Tongue (tissue), 2 donors: ENCODE results near the gene PCNT. TPM values are rescaled to one million over a fixed set of nuclear protein-coding genes. Genes with fewer than 3 reads are reported as not detected.

ENCODE experiments used
- DNase-seq: peaks from one replicate; pipeline ENCODE4 v3.0.0-alpha.2; 2015
- total RNA-seq: library from RNA; depleted of rRNA; stranded (reverse); fragments of >200 nt; gene quantifications from one replicate; pipeline ENCODE4 v1.2.3, GENCODE V29; 2014

Gene PCNT
- total RNA-seq, 1 donor from 2014 or later: 149 TPM

GRCh38 chr21:46344219-46344915 is 20.4 kb downstream of the PCNT start:
- no peak for DNase-seq

GRCh38 chr21:46345861-46346260 is 21.9 kb downstream of the PCNT start:
- no peak for DNase-seq

- DNase-seq: no peak
Observed at GRCh38 chr21:46346296-46347202, 22.6 kb downstream of the PCNT start.

GRCh38 chr21:46347203-46347550 is 23.2 kb downstream of the PCNT start:
- DNase-seq: no peak

GRCh38 chr21:46347791-46348381 is 23.9 kb downstream of the PCNT start:
- DNase-seq: no peak

GRCh38 chr21:46349134-46349760 is 25.3 kb downstream of the PCNT start:
- DNase-seq: no peak

- no peak for DNase-seq
Observed at GRCh38 chr21:46350571-46350970, 26.6 kb downstream of the PCNT start.

- no peak for DNase-seq
Observed at GRCh38 chr21:46350981-46351380, 27.0 kb downstream of the PCNT start.

GRCh38 chr21:46351476-46352163 is 27.7 kb downstream of the PCNT start:
- DNase-seq: peak; percentile 55

- DNase-seq: no peak
Observed at GRCh38 chr21:46352164-46352515, 28.2 kb downstream of the PCNT start.

- DNase-seq: no peak
Observed at GRCh38 chr21:46352913-46353312, 29.0 kb downstream of the PCNT start.

GRCh38 chr21:46354046-46354445 is 30.1 kb downstream of the PCNT start:
- no peak for DNase-seq

GRCh38 chr21:46354518-46354917 is 30.6 kb downstream of the PCNT start:
- no peak for DNase-seq

GRCh38 chr21:46355161-46356004 is 31.4 kb downstream of the PCNT start:
- DNase-seq: no peak

GRCh38 chr21:46356005-46356338 is 32.0 kb downstream of the PCNT start:
- DNase-seq: no peak

- DNase-seq: no peak
Observed at GRCh38 chr21:46356494-46357334, 32.8 kb downstream of the PCNT start.

GRCh38 chr21:46357335-46357604 is 33.3 kb downstream of the PCNT start:
- DNase-seq: no peak

- DNase-seq: no peak
Observed at GRCh38 chr21:46357684-46358425, 33.9 kb downstream of the PCNT start.

- DNase-seq: no peak
Observed at GRCh38 chr21:46361176-46361575, 37.2 kb downstream of the PCNT start.

GRCh38 chr21:46361935-46362334 is 38.0 kb downstream of the PCNT start:
- DNase-seq: no peak
